ENCODE data around the gene HMCN2.

GRCh38 chr9:130235558-130236435 is 29.8 kb upstream of the HMCN2 start:
- peak; percentile 89 to 99 (median 96) for TF ChIP-seq CTCF (IDR thresholded peaks at IDR 0.05)
- TF ChIP-seq POLR2A (IDR thresholded peaks at IDR 0.05): no peak
